Mesenchymal stem cell (in vitro differentiated cells and primary cell): ENCODE measurements around the gene OXCT2.

Source experiments
- DNase-seq: peaks from one replicate; pipeline ENCODE4 v3.0.0-alpha.2; 2013
- H2AFZ ChIP-seq: one replicate; pipeline ENCODE4 v1.6.1; 2013; ENCODE audit warnings: low read depth, mild to moderate bottlenecking, control low read depth, inconsistent platforms, low read length, moderate library complexity
- H2AK5ac ChIP-seq: 2 replicates; pipeline ENCODE4 v1.6.1; 2013; ENCODE audit warnings: low read length, moderate library complexity, mild to moderate bottlenecking, inconsistent platforms; ENCODE audit not compliant: severe bottlenecking
- H2BK120ac ChIP-seq: one replicate; pipeline ENCODE4 v1.6.1; 2013; ENCODE audit warnings: low read depth, mild to moderate bottlenecking, inconsistent platforms, low read length, moderate library complexity
- H2BK12ac ChIP-seq, 2 experiments: one replicate each; pipeline ENCODE4 v1.6.1; 2013; ENCODE audit warnings: inconsistent platforms in 2 of 2, low read length in 2 of 2, mild to moderate bottlenecking in 2 of 2, moderate library complexity in 2 of 2, control low read depth in 1 of 2
- H2BK15ac ChIP-seq: one replicate; pipeline ENCODE4 v1.6.1; 2013; ENCODE audit warnings: mild to moderate bottlenecking, low read depth, inconsistent platforms; ENCODE audit not compliant: poor library complexity, severe bottlenecking
- H2BK5ac ChIP-seq: 2 replicates; pipeline ENCODE4 v1.6.1; 2013; ENCODE audit warnings: low read depth, mild to moderate bottlenecking, low read length, control low read depth, inconsistent platforms; ENCODE audit not compliant: poor library complexity, severe bottlenecking
- H3K14ac ChIP-seq, 2 experiments: one replicate each; pipeline ENCODE4 v1.6.1; 2013; ENCODE audit warnings: inconsistent platforms in 2 of 2, low read length in 2 of 2, control low read depth in 1 of 2, mild to moderate bottlenecking in 1 of 2, moderate library complexity in 1 of 2
- H3K18ac ChIP-seq, 2 experiments: one replicate each; pipeline ENCODE4 v1.6.1; 2013; ENCODE audit warnings: inconsistent platforms in 2 of 2, low read length in 2 of 2, control low read depth in 1 of 2, low read depth in 1 of 2, mild to moderate bottlenecking in 1 of 2
- H3K23ac ChIP-seq, 2 experiments: one replicate each; pipeline ENCODE4 v1.6.1; 2013; ENCODE audit warnings: inconsistent platforms in 2 of 2, low read length in 2 of 2, mild to moderate bottlenecking in 2 of 2, moderate library complexity in 2 of 2, control low read depth in 1 of 2
- H3K27ac ChIP-seq: 2 replicates; pipeline ENCODE4 v1.5.1; 2013; ENCODE audit warnings: mild to moderate bottlenecking, moderate library complexity, low read length, control low read depth, inconsistent platforms; ENCODE audit not compliant: poor library complexity, severe bottlenecking
- H3K27me3 ChIP-seq, 2 experiments: 2 replicates each; pipeline versions ENCODE4 v1.6.1 to v1.7.0; 2013; ENCODE audit warnings: low read length in 2 of 2, mild to moderate bottlenecking in 2 of 2, moderate library complexity in 2 of 2, control low read depth in 1 of 2, inconsistent platforms in 1 of 2; ENCODE audit not compliant: control insufficient read depth in 1 of 2, insufficient read depth in 1 of 2
- H3K36me3 ChIP-seq, 2 experiments: 2 replicates each; pipeline versions ENCODE4 v1.6.1 to v1.7.0; 2013; ENCODE audit warnings: low read length in 2 of 2, control low read depth in 1 of 2, inconsistent platforms in 1 of 2, low read depth in 1 of 2, mild to moderate bottlenecking in 1 of 2; ENCODE audit not compliant: insufficient read depth in 2 of 2, control insufficient read depth in 1 of 2
- H3K4ac ChIP-seq, 2 experiments: one replicate each; pipeline ENCODE4 v1.6.1; 2013; ENCODE audit warnings: inconsistent platforms in 2 of 2, low read length in 2 of 2, mild to moderate bottlenecking in 2 of 2, moderate library complexity in 2 of 2, control low read depth in 1 of 2, low read depth in 1 of 2
- H3K4me1 ChIP-seq: 2 replicates; pipeline ENCODE4 v1.6.1; 2013; ENCODE audit warnings: low read depth, low read length, control low read depth; ENCODE audit not compliant: control insufficient read depth, insufficient read depth
- H3K4me2 ChIP-seq: 2 replicates; pipeline ENCODE4 v1.6.1; 2013; ENCODE audit warnings: low read length, mild to moderate bottlenecking, inconsistent platforms; ENCODE audit not compliant: poor library complexity, severe bottlenecking
- H3K4me3 ChIP-seq, 2 experiments: 2 replicates each; pipeline versions ENCODE4 v1.5.1 to v1.7.0; 2013; ENCODE audit warnings: low read length in 2 of 2, mild to moderate bottlenecking in 2 of 2, control low read depth in 1 of 2, low read depth in 1 of 2; ENCODE audit not compliant: insufficient read depth in 1 of 2
- H3K79me1 ChIP-seq: replicated peaks from 2 replicates; pipeline ENCODE4 v1.6.1; 2013; ENCODE audit warnings: mild to moderate bottlenecking, control low read depth, low read length, inconsistent platforms; ENCODE audit not compliant: poor library complexity, severe bottlenecking
- H3K9ac ChIP-seq: 2 replicates; pipeline ENCODE4 v1.7.0; 2013; ENCODE audit warnings: mild to moderate bottlenecking, low read length, moderate library complexity
- H3K9me3 ChIP-seq: 2 replicates; pipeline ENCODE4 v1.7.0; 2013; ENCODE audit warnings: mild to moderate bottlenecking, low read length; ENCODE audit not compliant: control insufficient read depth
- H4K8ac ChIP-seq: one replicate; pipeline ENCODE4 v1.6.1; 2013; ENCODE audit warnings: inconsistent platforms, mild to moderate bottlenecking, low read length, moderate library complexity
- H4K91ac ChIP-seq: one replicate; pipeline ENCODE4 v1.6.1; 2013; ENCODE audit warnings: mild to moderate bottlenecking, low read length, inconsistent platforms
- WGBS: methylation state at CpG from one replicate; pipeline ENCODE4 v1.1.7; 2013; ENCODE audit warnings: mixed read lengths; 5-methylcytosine and 5-hydroxymethylcytosine counted together

Gene OXCT2

GRCh38 chr1:39802496-39803260 is 31.5 kb upstream of the OXCT2 start:
- Histone ChIP-seq H3K36me3 (no peaks in the 10 kb centered on the region), H2BK12ac (no peak overlapping the region), H2AK5ac (no peak overlapping the region), H3K4me1 (peaks cover 4% of the 10 kb centered on the region), H3K9ac (no peak overlapping the region), H3K9me3 (peaks cover 2% of the 10 kb centered on the region), H4K8ac (no peak overlapping the region), H2BK5ac (no peak overlapping the region), H3K27me3 (peaks cover 0 to 5% of the 10 kb centered on the region in 2 experiments), H3K79me1 (no peaks in the 10 kb centered on the region), H3K23ac (no peak overlapping the region), H4K91ac (no peak overlapping the region), H2BK15ac (no peak overlapping the region), H2BK120ac (no peak overlapping the region), H2AFZ (no peak overlapping the region), H3K4ac (no peak overlapping the region), H3K4me2 (no peak overlapping the region), H3K27ac (no peak overlapping the region), H3K14ac (no peak overlapping the region), H3K18ac (no peak overlapping the region), H3K4me3 (no peak overlapping the region)
- 89% methylated on average over 14 of the region's 14 CpGs for WGBS
- no peak for DNase-seq

GRCh38 chr1:39800471-39800835 is 29.3 kb upstream of the OXCT2 start:
- peak overlapping the region; percentile 24 for H3K9ac ChIP-seq

GRCh38 chr1:39799770-39800470 is 28.8 kb upstream of the OXCT2 start:
- Histone ChIP-seq H4K8ac (no peak overlapping the region), H3K9ac (peak overlapping the region; percentile 24), H2BK5ac (no peak overlapping the region), H3K4me2 (peak overlapping the region; percentile 44), H3K4me3 (no peak overlapping the region), H3K27ac (no peak overlapping the region), H3K36me3 (no peaks in the 10 kb centered on the region), H3K14ac (no peak overlapping the region), H2BK120ac (no peak overlapping the region), H3K4ac (no peak overlapping the region), H2AFZ (peak overlapping the region; percentile 36), H3K9me3 (peaks cover 2% of the 10 kb centered on the region), H3K23ac (no peak overlapping the region), H3K18ac (no peak overlapping the region), H2BK15ac (no peak overlapping the region), H3K4me1 (peaks cover 4% of the 10 kb centered on the region), H2AK5ac (no peak overlapping the region), H3K79me1 (no peaks in the 10 kb centered on the region), H4K91ac (no peak overlapping the region), H3K27me3 (peaks cover 0 to 10% of the 10 kb centered on the region in 2 experiments), H2BK12ac (no peak overlapping the region)
- 6% methylated on average over 7 of the region's 8 CpGs for WGBS
- peak; percentile 86 for DNase-seq

More at GRCh38 chr1:39800471-39800835, 29.3 kb upstream of the OXCT2 start:
- Histone ChIP-seq H2BK12ac (no peak overlapping the region), H3K27ac (no peak overlapping the region), H3K23ac (no peak overlapping the region), H2BK5ac (no peak overlapping the region), H3K27me3 (peaks cover 0 to 8% of the 10 kb centered on the region in 2 experiments), H3K14ac (no peak overlapping the region), H3K9me3 (peaks cover 2% of the 10 kb centered on the region), H4K91ac (no peak overlapping the region), H4K8ac (no peak overlapping the region), H3K4me3 (no peak overlapping the region), H3K4me1 (peaks cover 4% of the 10 kb centered on the region), H2BK120ac (no peak overlapping the region), H3K79me1 (no peaks in the 10 kb centered on the region), H3K18ac (no peak overlapping the region), H3K36me3 (no peaks in the 10 kb centered on the region), H2BK15ac (no peak overlapping the region), H2AK5ac (no peak overlapping the region), H3K4me2 (no peak overlapping the region), H2AFZ (no peak overlapping the region), H3K4ac (no peak overlapping the region)
- DNase-seq = no peak
- 68% methylated on average over 2 of the region's 3 CpGs for WGBS
